Esophagus squamous epithelium (tissue), 5 donors: ENCODE measurements around the gene NUDCD3. TPM values are rescaled to one million over a fixed set of nuclear protein-coding genes. Genes with fewer than 3 reads are reported as not detected.

Experiments
- DNase-seq: peaks from one replicate; lab custom pipeline; 2025; lab: John Stamatoyannopoulos, UW
- H3K27ac ChIP-seq, 4 donors: fragments of 200-600 bp; sonication (generic); one replicate each; pipeline ENCODE4 v1.5.1; 2016 to 2019; ENCODE audit warnings: mild to moderate bottlenecking in 1 of 4
- H3K27me3 ChIP-seq, 4 donors: fragments of 200-600 bp; sonication (generic); 1 replicate in 3 of 4; 2 replicates in 1 of 4; pipeline versions ENCODE4 v1.5.1 to v1.6.0; 2017 to 2021; ENCODE audit warnings: antibody characterized with exemption in 1 of 4
- H3K36me3 ChIP-seq, 3 donors: fragments of 200-600 bp; sonication (generic); one replicate each; pipeline ENCODE4 v1.5.1; 2016 to 2019
- H3K4me1 ChIP-seq, 3 donors: fragments of 200-600 bp; sonication (generic); one replicate each; pipeline ENCODE4 v1.5.1; 2017 to 2019
- H3K4me3 ChIP-seq, 4 donors: fragments of 200-600 bp; sonication (generic); 1 replicate in 3 of 4; 2 replicates in 1 of 4; pipeline ENCODE4 v1.5.1; 2016 to 2019; ENCODE audit warnings: mild to moderate bottlenecking in 2 of 4, moderate library complexity in 1 of 4
- H3K9me3 ChIP-seq, 3 donors: fragments of 200-600 bp; sonication (generic); one replicate each; pipeline ENCODE4 v1.5.1; 2016 to 2019
- POLR2A ChIP-seq, 4 donors: fragments of 450-650 bp; IDR thresholded peaks; one replicate each; pipeline ENCODE4 v1.6.1; 2017; ENCODE audit warnings: antibody characterized with exemption in 4 of 4, mild to moderate bottlenecking in 4 of 4, moderate library complexity in 3 of 4
- WGBS, 2 donors: methylation state at CpG; one replicate each; pipeline ENCODE4 v1.1.5; 2018; 5-methylcytosine and 5-hydroxymethylcytosine counted together
- intact Hi-C: fragments of 100-400 bp; cut with DNase I; formaldehyde crosslinking; loops from one replicate; pipeline ENCODE4 v1.15.0; 2022
- total RNA-seq, 4 donors: library from RNA; depleted of rRNA; stranded (reverse); fragments of >200 nt; gene quantifications; one replicate each; pipeline ENCODE4 v1.1.0, GENCODE V29; 2016
- TF ChIP-seq, protein P1 (sequence below), 6 experiments: fragments of 450-650 bp in 4 of 6; fragments of 200-600 bp in 2 of 6; sonication (generic) in 2 of 6; IDR thresholded peaks; one replicate each; pipeline ENCODE4 v1.5.1; 2016 to 2019; ENCODE audit warnings: antibody characterized with exemption in 6 of 6, mild to moderate bottlenecking in 4 of 6, moderate library complexity in 4 of 6
- donor health status: DM: yes; HTN: yes; CAD: no.

NUDCD3 gene
- total RNA-seq, 4 donors from 2014 or later = 33.5 to 54.0 (median 47.0) TPM

DNA sequence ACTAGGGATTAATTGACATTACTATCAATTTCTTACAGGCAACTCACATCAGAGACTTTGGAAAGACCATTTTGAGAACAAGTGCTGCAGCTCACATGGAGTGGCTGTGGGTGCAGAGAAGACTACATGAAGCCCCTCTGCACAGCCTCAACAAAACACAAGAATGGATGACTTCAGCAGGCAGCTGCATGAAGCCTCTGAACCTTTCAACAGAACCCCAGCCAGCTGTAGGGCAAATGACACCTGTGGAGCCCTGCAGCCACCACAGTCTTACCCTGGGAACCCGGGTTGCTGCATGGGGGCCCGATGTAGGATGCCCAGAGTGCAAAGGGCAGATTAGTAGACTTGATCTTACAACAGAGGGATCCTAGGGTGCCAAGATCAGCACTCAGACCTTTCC, 103.1 kb downstream of the NUDCD3 start:
- no peaks in the 10 kb centered on the region for H3K9me3 ChIP-seq
- DNase-seq = no peak
- WGBS, 2 donors = 60% methylated on average over 1 of the region's 2 CpGs; no CpG with 5 or more reads in 1 of the 2 donors
- intact Hi-C loops = no loop called here
- H3K4me1 ChIP-seq = no peaks in the 10 kb centered on the region
- peaks cover 3 to 100% (median 18%) of the 10 kb centered on the region in 3 donors for H3K36me3 ChIP-seq
- no peak overlapping the region for H3K4me3 ChIP-seq
- no peak for TF ChIP-seq POLR2A (IDR thresholded peaks at IDR 0.05)
- TF ChIP-seq, protein P1, sequence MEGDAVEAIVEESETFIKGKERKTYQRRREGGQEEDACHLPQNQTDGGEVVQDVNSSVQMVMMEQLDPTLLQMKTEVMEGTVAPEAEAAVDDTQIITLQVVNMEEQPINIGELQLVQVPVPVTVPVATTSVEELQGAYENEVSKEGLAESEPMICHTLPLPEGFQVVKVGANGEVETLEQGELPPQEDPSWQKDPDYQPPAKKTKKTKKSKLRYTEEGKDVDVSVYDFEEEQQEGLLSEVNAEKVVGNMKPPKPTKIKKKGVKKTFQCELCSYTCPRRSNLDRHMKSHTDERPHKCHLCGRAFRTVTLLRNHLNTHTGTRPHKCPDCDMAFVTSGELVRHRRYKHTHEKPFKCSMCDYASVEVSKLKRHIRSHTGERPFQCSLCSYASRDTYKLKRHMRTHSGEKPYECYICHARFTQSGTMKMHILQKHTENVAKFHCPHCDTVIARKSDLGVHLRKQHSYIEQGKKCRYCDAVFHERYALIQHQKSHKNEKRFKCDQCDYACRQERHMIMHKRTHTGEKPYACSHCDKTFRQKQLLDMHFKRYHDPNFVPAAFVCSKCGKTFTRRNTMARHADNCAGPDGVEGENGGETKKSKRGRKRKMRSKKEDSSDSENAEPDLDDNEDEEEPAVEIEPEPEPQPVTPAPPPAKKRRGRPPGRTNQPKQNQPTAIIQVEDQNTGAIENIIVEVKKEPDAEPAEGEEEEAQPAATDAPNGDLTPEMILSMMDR (IDR thresholded peaks at IDR 0.05) = no peak
- no peak overlapping the region for H3K27ac ChIP-seq
- H3K27me3 ChIP-seq = no peaks in the 10 kb centered on the region

DNA sequence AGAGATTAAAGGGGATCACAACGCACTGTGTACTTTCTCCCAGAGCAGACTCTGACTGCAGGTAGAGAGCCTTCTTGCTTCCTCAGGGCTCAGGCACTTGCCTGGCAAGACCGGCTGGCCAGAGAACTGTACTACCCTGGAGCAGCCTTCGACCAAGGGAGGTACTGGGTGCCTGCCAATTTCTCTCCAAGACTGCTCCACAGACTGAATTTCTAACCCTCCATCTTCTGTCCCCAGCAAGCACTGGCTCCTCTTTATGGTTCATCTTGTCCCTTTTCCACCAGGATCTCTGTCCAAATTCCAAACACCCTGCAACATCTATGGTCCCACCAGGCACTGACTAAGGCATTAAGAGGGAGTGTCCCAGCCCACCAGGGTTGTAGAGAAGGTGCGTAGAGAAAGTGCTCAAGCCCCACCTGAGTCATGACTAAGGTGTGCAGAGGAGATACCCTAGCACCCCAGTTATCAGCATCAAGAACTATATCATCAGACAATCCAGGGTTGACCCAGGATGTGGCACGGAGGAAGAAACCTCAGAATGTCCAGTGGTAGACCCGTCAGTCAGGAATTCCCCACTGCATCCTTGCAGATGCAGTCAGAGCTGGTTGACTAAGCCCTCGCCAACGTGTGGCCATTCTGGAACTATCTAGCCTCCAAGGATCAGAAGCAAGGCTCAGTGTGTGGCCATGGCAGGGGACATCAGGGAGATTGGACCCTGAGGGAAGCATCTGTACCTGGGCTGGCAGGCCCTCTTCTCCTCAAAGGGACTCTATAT, 104.1 kb downstream of the NUDCD3 start:
- H3K4me3 ChIP-seq = no peak overlapping the region
- no peaks in the 10 kb centered on the region for H3K9me3 ChIP-seq
- no peak for DNase-seq
- no peaks in the 10 kb centered on the region for H3K27me3 ChIP-seq
- intact Hi-C loops = no loop called here
- peaks cover 0 to 100% (median 18%) of the 10 kb centered on the region in 3 donors for H3K36me3 ChIP-seq
- H3K27ac ChIP-seq = no peak overlapping the region
- TF ChIP-seq, protein P1 (IDR thresholded peaks at IDR 0.05) = no peak
- TF ChIP-seq POLR2A (IDR thresholded peaks at IDR 0.05) = no peak
- 73 to 84% methylated on average over 6 to 7 of the region's 8 CpGs for WGBS, 2 donors
- H3K4me1 ChIP-seq = no peaks in the 10 kb centered on the region

DNA sequence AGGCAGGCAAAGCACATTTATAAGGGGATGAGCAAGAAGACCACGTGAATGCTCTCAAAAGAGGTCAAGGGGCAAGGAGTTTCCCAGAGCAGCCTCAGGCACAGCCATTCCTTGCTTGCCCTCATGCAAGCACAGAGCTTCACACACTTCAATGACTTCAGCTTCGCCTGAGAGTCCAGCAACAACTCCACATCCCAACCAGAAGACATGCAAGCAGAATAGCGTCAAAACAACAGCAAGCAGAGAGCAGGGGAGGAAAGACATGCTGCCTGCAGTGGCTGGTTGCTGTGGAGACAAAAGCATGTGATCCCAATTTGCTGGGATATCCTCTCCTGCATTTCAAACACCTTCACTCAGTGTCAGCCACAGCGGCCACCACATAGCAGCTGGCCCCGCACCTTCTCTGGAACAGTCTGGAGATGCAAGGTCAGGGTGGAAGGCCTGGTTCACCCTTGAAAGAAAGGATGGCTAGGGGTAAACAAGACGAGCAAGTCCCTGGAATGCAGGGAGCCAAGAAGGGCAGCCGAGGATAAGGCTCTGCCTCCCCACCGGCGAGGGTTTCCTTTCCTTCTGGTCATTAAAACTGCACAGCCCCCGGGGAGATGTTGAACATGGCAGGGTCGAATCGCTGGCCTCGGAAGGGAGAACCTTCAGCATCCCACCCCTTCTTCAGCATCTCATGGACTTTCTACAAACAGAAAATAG, 104.9 kb downstream of the NUDCD3 start:
- Histone ChIP-seq H3K36me3 (peaks cover 0 to 100% (median 18%) of the 10 kb centered on the region in 3 donors), H3K4me3 (no peak overlapping the region), H3K4me1 (no peaks in the 10 kb centered on the region), H3K27me3 (no peaks in the 10 kb centered on the region), H3K27ac (no peak overlapping the region), H3K9me3 (no peaks in the 10 kb centered on the region)
- no peak for DNase-seq
- TF ChIP-seq, protein P1 (IDR thresholded peaks at IDR 0.05) = no peak
- TF ChIP-seq POLR2A (IDR thresholded peaks at IDR 0.05) = no peak
- 78 to 84% methylated on average over 7 to 9 of the region's 13 CpGs for WGBS, 2 donors
- intact Hi-C loops = no loop called here

DNA sequence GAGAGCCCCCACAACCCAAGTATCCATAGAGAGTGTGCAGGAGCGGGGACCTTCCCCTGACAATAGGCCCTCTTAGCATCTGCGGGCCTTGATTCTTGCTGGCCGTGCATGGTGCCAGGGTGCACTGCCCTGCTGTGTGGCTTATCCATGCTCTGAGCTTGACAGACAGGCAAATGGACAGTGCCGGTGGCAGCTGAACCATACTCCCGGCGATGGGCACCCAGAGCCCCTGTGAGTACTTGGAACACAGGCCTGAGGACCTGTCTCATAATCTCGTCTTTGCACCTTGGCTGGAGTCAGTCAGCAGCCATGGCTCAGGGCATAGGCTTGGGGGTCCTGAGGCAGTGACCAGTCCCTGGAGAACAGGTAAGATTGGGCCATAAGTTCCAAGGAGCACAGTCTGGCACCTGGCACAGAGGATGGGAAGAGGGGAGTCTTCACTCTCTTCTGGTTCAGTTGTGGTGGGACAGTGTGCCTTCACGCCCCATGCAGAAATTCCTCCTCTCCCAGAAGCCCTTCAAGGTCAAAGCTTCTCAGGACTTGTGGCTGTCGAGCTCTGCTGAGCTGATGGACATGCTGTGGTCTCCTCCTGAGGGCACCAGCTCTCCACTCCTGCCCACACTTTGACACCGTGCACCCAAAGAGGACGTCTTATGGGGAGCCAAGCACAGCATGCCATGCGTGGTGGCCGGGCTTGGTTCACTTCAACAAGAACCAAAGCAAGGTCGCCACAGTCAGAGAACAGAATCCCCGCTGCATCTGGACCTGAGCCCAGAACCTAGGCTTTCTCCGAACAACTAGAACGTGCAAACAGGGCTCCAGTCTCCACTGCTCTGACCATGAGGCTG, 105.6 kb downstream of the NUDCD3 start:
- H3K9me3 ChIP-seq = no peaks in the 10 kb centered on the region
- H3K27me3 ChIP-seq = no peaks in the 10 kb centered on the region
- intact Hi-C loops = no loop called here
- DNase-seq = no peak
- no peaks in the 10 kb centered on the region for H3K4me1 ChIP-seq
- H3K36me3 ChIP-seq = peaks cover 0 to 93% (median 18%) of the 10 kb centered on the region in 3 donors
- TF ChIP-seq POLR2A (IDR thresholded peaks at IDR 0.05) = no peak
- TF ChIP-seq, protein P1 (IDR thresholded peaks at IDR 0.05) = no peak
- 90 to 100% methylated on average over 3 of the region's 17 CpGs for WGBS, 2 donors
- H3K27ac ChIP-seq = no peak overlapping the region
- H3K4me3 ChIP-seq = no peak overlapping the region
